ENCODE measurements around the gene SRC. TPM values are rescaled to one million over a fixed set of nuclear protein-coding genes. Genes with fewer than 3 reads are reported as not detected.

Gene SRC
- total RNA-seq, 1 donor from 2014 or later, result 37.8 TPM

- DNase-seq (ENCODE audit: low read depth), result no peak
- no peak for TF ChIP-seq CTCF (conservative IDR thresholded peaks at IDR 0.05; ENCODE audit: low read depth, low read length)
- H3K4me3 ChIP-seq (ENCODE audit: low read depth, low read length), result no peak overlapping the region
These were observed 70.3 kb downstream of the SRC start for GRCh38 chr20:37416100-37416847.

GRCh38 chr20:37416848-37417616 lies 71.1 kb downstream of the SRC start:
- DNase-seq (ENCODE audit: low read depth), result no peak
- no peak overlapping the region for H3K4me3 ChIP-seq (ENCODE audit: low read depth, low read length)
- no peak for TF ChIP-seq CTCF (conservative IDR thresholded peaks at IDR 0.05; ENCODE audit: low read depth, low read length)

- TF ChIP-seq CTCF (conservative IDR thresholded peaks at IDR 0.05; ENCODE audit: low read depth, low read length), result no peak
- no peak for DNase-seq (ENCODE audit: low read depth)
- no peak overlapping the region for H3K4me3 ChIP-seq (ENCODE audit: low read depth, low read length)
These were observed 71.9 kb downstream of the SRC start for GRCh38 chr20:37417617-37418467.

GRCh38 chr20:37418591-37419109 lies 72.7 kb downstream of the SRC start:
- no peak for DNase-seq (ENCODE audit: low read depth)
- TF ChIP-seq CTCF (conservative IDR thresholded peaks at IDR 0.05; ENCODE audit: low read depth, low read length), result no peak

GRCh38 chr20:37419307-37419706 lies 73.4 kb downstream of the SRC start:
- no peak overlapping the region for H3K4me3 ChIP-seq (ENCODE audit: low read depth, low read length)
- TF ChIP-seq CTCF (conservative IDR thresholded peaks at IDR 0.05; ENCODE audit: low read depth, low read length), result no peak
- DNase-seq (ENCODE audit: low read depth), result no peak

More at GRCh38 chr20:37418591-37419109, 72.7 kb downstream of the SRC start:
- H3K4me3 ChIP-seq (ENCODE audit: low read depth, low read length), result no peak overlapping the region

GRCh38 chr20:37419774-37420542 lies 74.0 kb downstream of the SRC start:
- TF ChIP-seq CTCF (conservative IDR thresholded peaks at IDR 0.05; ENCODE audit: low read depth, low read length), result no peak
- H3K4me3 ChIP-seq (ENCODE audit: low read depth, low read length), result no peak overlapping the region
- no peak for DNase-seq (ENCODE audit: low read depth)

Data from epithelial cell of proximal tubule (primary cell).